IMR-90 (cell line): ENCODE measurements around the gene C16orf92.

Experiments
- BHLHE40 ChIP-seq: fragments of 150-350 bp; IDR thresholded peaks from 2 replicates; pipeline ENCODE4 v1.6.1; 2016; ENCODE audit warnings: mild to moderate bottlenecking, low read depth, low read length
- CEBPB ChIP-seq: IDR thresholded peaks from 2 replicates; pipeline ENCODE4 v1.6.1; 2012; ENCODE audit warnings: low read depth, low read length, improper control_type of control experiment
- CHD1 ChIP-seq: IDR thresholded peaks from 2 replicates; pipeline ENCODE4 v1.6.1; 2012; ENCODE audit warnings: low read depth, low read length, improper control_type of control experiment
- FOS ChIP-seq: fragments of 150-350 bp; IDR thresholded peaks from 2 replicates; pipeline ENCODE4 v1.6.1; 2016; ENCODE audit warnings: low read depth, low read length
- MAFK ChIP-seq: IDR thresholded peaks from 2 replicates; pipeline ENCODE4 v1.6.1; 2012; ENCODE audit warnings: low read depth, low read length, improper control_type of control experiment
- MXI1 ChIP-seq: IDR thresholded peaks from 2 replicates; pipeline ENCODE4 v1.6.1; 2012; ENCODE audit warnings: low read depth, mild to moderate bottlenecking, low read length, moderate library complexity, borderline replicate concordance
- POLR2A ChIP-seq: IDR thresholded peaks from 2 replicates; pipeline ENCODE4 v1.6.1; 2012; ENCODE audit warnings: mild to moderate bottlenecking, low read depth, low read length
- RAD21 ChIP-seq: IDR thresholded peaks from 2 replicates; pipeline ENCODE4 v1.6.1; 2012; ENCODE audit warnings: low read length, improper control_type of control experiment
- RCOR1 ChIP-seq: IDR thresholded peaks from 2 replicates; pipeline ENCODE4 v1.6.1; 2012; ENCODE audit warnings: mild to moderate bottlenecking, low read length, improper control_type of control experiment; ENCODE audit not compliant: insufficient replicate concordance
- RFX5 ChIP-seq: IDR thresholded peaks from 2 replicates; pipeline ENCODE4 v1.8.0; 2012; ENCODE audit warnings: low read depth, mild to moderate bottlenecking, low read length, moderate library complexity
- SMC3 ChIP-seq: fragments of 150-350 bp; IDR thresholded peaks from 2 replicates; pipeline ENCODE4 v1.6.1; 2016; ENCODE audit warnings: low read depth, mild to moderate bottlenecking, antibody characterized with exemption, low read length, moderate library complexity
- TF ChIP-seq, protein P1 (sequence below): conservative IDR thresholded peaks from 2 replicates; pipeline ENCODE4 v1.5.1; 2012; ENCODE audit warnings: mild to moderate bottlenecking, low read depth, low read length, improper control_type of control experiment
- TF ChIP-seq, protein P2 (sequence below): fragments of 150-350 bp; IDR thresholded peaks from 2 replicates; pipeline ENCODE4 v1.6.1; 2017; ENCODE audit warnings: mild to moderate bottlenecking, antibody characterized with exemption, low read length, low read depth

DNA sequence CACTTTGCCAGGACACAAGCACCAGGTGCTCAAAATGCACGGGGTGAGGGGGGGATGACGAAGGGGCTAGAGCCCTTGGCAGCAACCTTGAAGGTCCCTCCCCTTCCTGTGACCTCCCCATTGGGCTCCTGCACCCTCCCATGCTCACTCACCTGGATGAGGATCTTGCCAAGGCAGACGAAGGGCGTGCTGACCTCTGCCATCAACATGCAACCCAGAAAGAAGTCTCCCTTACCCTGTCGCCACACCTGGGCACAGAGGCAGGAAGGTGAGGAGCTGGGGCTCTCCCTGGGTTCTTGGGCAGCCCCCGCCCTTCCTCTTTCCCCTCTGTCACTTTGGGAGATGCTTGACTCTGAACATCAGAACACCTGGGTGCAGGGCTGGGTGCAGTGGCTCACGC is 2.6 kb downstream of the C16orf92 start:
- TF ChIP-seq, protein P1, sequence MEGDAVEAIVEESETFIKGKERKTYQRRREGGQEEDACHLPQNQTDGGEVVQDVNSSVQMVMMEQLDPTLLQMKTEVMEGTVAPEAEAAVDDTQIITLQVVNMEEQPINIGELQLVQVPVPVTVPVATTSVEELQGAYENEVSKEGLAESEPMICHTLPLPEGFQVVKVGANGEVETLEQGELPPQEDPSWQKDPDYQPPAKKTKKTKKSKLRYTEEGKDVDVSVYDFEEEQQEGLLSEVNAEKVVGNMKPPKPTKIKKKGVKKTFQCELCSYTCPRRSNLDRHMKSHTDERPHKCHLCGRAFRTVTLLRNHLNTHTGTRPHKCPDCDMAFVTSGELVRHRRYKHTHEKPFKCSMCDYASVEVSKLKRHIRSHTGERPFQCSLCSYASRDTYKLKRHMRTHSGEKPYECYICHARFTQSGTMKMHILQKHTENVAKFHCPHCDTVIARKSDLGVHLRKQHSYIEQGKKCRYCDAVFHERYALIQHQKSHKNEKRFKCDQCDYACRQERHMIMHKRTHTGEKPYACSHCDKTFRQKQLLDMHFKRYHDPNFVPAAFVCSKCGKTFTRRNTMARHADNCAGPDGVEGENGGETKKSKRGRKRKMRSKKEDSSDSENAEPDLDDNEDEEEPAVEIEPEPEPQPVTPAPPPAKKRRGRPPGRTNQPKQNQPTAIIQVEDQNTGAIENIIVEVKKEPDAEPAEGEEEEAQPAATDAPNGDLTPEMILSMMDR, result no peak
- no peak for TF ChIP-seq FOS
- no peak for TF ChIP-seq RCOR1
- no peak for TF ChIP-seq RFX5
- TF ChIP-seq SMC3, result no peak
- no peak for TF ChIP-seq RAD21
- TF ChIP-seq CHD1, result no peak
- no peak for TF ChIP-seq POLR2A
- no peak for TF ChIP-seq BHLHE40
- TF ChIP-seq, protein P2, sequence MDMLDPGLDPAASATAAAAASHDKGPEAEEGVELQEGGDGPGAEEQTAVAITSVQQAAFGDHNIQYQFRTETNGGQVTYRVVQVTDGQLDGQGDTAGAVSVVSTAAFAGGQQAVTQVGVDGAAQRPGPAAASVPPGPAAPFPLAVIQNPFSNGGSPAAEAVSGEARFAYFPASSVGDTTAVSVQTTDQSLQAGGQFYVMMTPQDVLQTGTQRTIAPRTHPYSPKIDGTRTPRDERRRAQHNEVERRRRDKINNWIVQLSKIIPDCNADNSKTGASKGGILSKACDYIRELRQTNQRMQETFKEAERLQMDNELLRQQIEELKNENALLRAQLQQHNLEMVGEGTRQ, result no peak
- TF ChIP-seq CEBPB, result no peak
- TF ChIP-seq MXI1, result no peak
- TF ChIP-seq MAFK, result no peak
